Astrocyte (in vitro differentiated cells and primary cell): Measurements from ENCODE around the gene CMTR2. TPM values are rescaled to one million over a fixed set of nuclear protein-coding genes. Genes with fewer than 3 reads are reported as not detected.

Source experiments
- DNase-seq: peaks from one replicate; pipeline ENCODE4 v3.0.0-alpha.2; 2010; ENCODE audit warnings: low read depth
- FAIRE-seq: peaks from 2 replicates; lab custom pipeline; 2011; peaks lifted over from hg19 to GRCh38; lab: Jason Lieb, UNC
- H2AFZ ChIP-seq: 2 replicates; pipeline ENCODE4 v1.6.0; 2012; ENCODE audit warnings: low read depth, low read length, inconsistent platforms
- H3K27ac ChIP-seq: 2 replicates; pipeline ENCODE4 v1.5.1; 2011; ENCODE audit warnings: low read depth, low read length, inconsistent platforms
- H3K27me3 ChIP-seq: 2 replicates; pipeline ENCODE4 v1.6.0; 2011; ENCODE audit warnings: low read length, inconsistent platforms; ENCODE audit not compliant: insufficient read depth
- H3K36me3 ChIP-seq: 2 replicates; pipeline ENCODE4 v1.5.1; 2011; ENCODE audit warnings: low read length, inconsistent platforms; ENCODE audit not compliant: insufficient read depth
- H3K4me1 ChIP-seq: 2 replicates; pipeline ENCODE4 v1.5.1; 2011; ENCODE audit warnings: low read length, inconsistent platforms; ENCODE audit not compliant: insufficient read depth
- H3K4me2 ChIP-seq: 2 replicates; pipeline ENCODE4 v1.6.0; 2012; ENCODE audit warnings: low read length, inconsistent platforms
- H3K4me3 ChIP-seq: 2 replicates; pipeline ENCODE4 v1.5.1; 2011; ENCODE audit warnings: low read depth, mild to moderate bottlenecking, low read length, inconsistent platforms; ENCODE audit not compliant: insufficient read depth
- H3K79me2 ChIP-seq: 2 replicates; pipeline ENCODE4 v1.6.0; 2012; ENCODE audit warnings: mild to moderate bottlenecking, low read length, inconsistent platforms; ENCODE audit not compliant: insufficient read depth
- H3K9ac ChIP-seq: 2 replicates; pipeline ENCODE4 v1.6.0; 2012; ENCODE audit warnings: mild to moderate bottlenecking, low read length, inconsistent platforms
- H3K9me3 ChIP-seq: 2 replicates; pipeline ENCODE4 v1.5.1; 2012; ENCODE audit warnings: low read depth, mild to moderate bottlenecking, low read length, inconsistent platforms; ENCODE audit not compliant: insufficient read depth
- H4K20me1 ChIP-seq: 2 replicates; pipeline ENCODE4 v1.6.0; 2012; ENCODE audit warnings: low read length, inconsistent platforms; ENCODE audit not compliant: insufficient read depth
- H3K27ac Mint-ChIP-seq: one replicate; pipeline ENCODE4 v1.8.0; 2021; ENCODE audit warnings: mild to moderate bottlenecking, mixed read lengths; ENCODE audit not compliant: unreplicated experiment
- H3K27me3 Mint-ChIP-seq: one replicate; pipeline ENCODE4 v1.8.0; 2021; ENCODE audit warnings: low read depth, mixed read lengths; ENCODE audit not compliant: unreplicated experiment
- H3K36me3 Mint-ChIP-seq: one replicate; pipeline ENCODE4 v1.8.0; 2021; ENCODE audit warnings: low read depth, mixed read lengths; ENCODE audit not compliant: unreplicated experiment
- H3K4me1 Mint-ChIP-seq: one replicate; pipeline ENCODE4 v1.8.0; 2021; ENCODE audit warnings: low read depth, mixed read lengths; ENCODE audit not compliant: unreplicated experiment
- H3K4me3 Mint-ChIP-seq: one replicate; pipeline ENCODE4 v1.8.0; 2021; ENCODE audit warnings: mild to moderate bottlenecking, moderate library complexity, mixed read lengths; ENCODE audit not compliant: unreplicated experiment
- H3K9me3 Mint-ChIP-seq: one replicate; pipeline ENCODE4 v1.8.0; 2021; ENCODE audit warnings: mild to moderate bottlenecking, mixed read lengths; ENCODE audit not compliant: unreplicated experiment
- CTCF ChIP-seq: IDR thresholded peaks from 2 replicates; pipeline ENCODE4 v1.5.1; 2011; ENCODE audit warnings: low read depth, mild to moderate bottlenecking, inconsistent platforms, low read length, moderate library complexity; ENCODE audit not compliant: insufficient read depth
- EZH2 ChIP-seq: IDR thresholded peaks from 2 replicates; pipeline ENCODE4 v1.6.1; 2012; ENCODE audit warnings: mild to moderate bottlenecking, low read length, inconsistent platforms; ENCODE audit not compliant: insufficient read depth
- total RNA-seq: library from RNA; stranded (reverse); gene quantifications from 2 replicates; pipeline ENCODE4 v1.2.1, GENCODE V29; 2021

CMTR2 gene
- total RNA-seq, 1 donor from 2014 or later: 16.0 TPM

DNA sequence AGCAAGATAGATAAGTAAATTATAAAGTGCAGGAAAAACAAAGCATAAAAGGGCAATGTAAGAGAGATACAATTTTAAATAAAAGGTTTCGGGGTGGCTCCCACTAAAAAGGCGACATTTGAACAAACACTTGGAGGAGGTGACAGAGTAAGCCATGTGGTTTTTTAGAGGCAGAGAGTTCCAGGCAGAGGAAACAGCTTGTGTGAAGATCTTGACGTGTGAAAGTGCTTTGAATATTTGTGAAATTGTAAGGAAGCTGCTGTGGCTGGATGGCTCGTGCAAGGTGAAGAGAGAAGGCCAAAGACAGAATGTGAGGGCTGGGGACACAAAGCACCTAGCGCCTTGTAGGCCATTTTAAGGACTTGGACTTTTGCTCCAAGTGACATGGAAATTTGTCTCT is 30.1 kb downstream of the CMTR2 start:
- FAIRE-seq (no peak), DNase-seq (no peak)
- no peak for TF ChIP-seq EZH2
- no peak for TF ChIP-seq CTCF
- Histone ChIP-seq H3K4me1 (no peaks in the 10 kb centered on the region), H3K36me3 (no peaks in the 10 kb centered on the region), H2AFZ (no peak overlapping the region), H4K20me1 (no peaks in the 10 kb centered on the region), H3K27ac (no peak overlapping the region), H3K9ac (no peak overlapping the region), H3K9me3 (no peaks in the 10 kb centered on the region), H3K27me3 (no peaks in the 10 kb centered on the region), H3K4me3 (no peak overlapping the region), H3K4me2 (no peak overlapping the region), H3K79me2 (no peaks in the 10 kb centered on the region)
- peaks cover 3% of the 10 kb centered on the region for H3K4me1 Mint-ChIP-seq
- no peaks in the 10 kb centered on the region for H3K36me3 Mint-ChIP-seq
- no peak overlapping the region for H3K27ac Mint-ChIP-seq
- H3K4me3 Mint-ChIP-seq: no peak overlapping the region
- H3K9me3 Mint-ChIP-seq: peaks cover 3% of the 10 kb centered on the region
- peaks cover 9% of the 10 kb centered on the region for H3K27me3 Mint-ChIP-seq

DNA sequence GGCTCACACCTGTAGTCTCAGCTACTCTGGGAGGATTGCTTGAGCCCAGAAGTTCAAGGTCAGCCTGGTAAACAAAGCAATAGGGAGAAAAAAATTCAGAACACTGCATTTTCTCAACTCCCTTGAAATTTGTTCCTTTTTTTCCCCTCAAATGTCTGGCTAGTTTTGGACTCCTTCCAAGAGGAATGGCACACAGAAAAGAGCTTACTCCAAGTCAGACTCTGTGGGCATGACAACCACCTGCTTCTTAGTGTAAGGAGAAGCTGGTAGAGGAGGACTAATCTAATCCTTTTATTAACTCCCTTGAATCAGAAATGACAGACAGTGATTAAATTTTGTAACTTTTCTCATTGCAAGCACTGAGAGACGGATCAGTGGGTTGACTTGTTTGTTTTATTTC is 30.8 kb downstream of the CMTR2 start:
- Histone ChIP-seq H3K4me1 (no peaks in the 10 kb centered on the region), H3K36me3 (no peaks in the 10 kb centered on the region), H3K27me3 (no peaks in the 10 kb centered on the region), H3K4me2 (no peak overlapping the region), H3K9me3 (no peaks in the 10 kb centered on the region), H2AFZ (no peak overlapping the region), H3K4me3 (no peak overlapping the region), H3K79me2 (no peaks in the 10 kb centered on the region), H4K20me1 (no peaks in the 10 kb centered on the region), H3K9ac (no peak overlapping the region), H3K27ac (no peak overlapping the region)
- TF ChIP-seq CTCF: no peak
- Mint-ChIP-seq H3K9me3 (peaks cover 3% of the 10 kb centered on the region), H3K4me1 (peaks cover 3% of the 10 kb centered on the region), H3K4me3 (no peak overlapping the region), H3K27ac (no peak overlapping the region), H3K27me3 (peaks cover 9% of the 10 kb centered on the region), H3K36me3 (no peaks in the 10 kb centered on the region)
- FAIRE-seq: no peak
- DNase-seq: no peak

- H3K4me1 ChIP-seq: no peaks in the 10 kb centered on the region
- H3K36me3 ChIP-seq: no peaks in the 10 kb centered on the region
- DNase-seq: no peak
- H2AFZ ChIP-seq: no peak overlapping the region
- H3K4me1 Mint-ChIP-seq: peaks cover 3% of the 10 kb centered on the region
- H3K27me3 Mint-ChIP-seq: peaks cover 9% of the 10 kb centered on the region
- no peak overlapping the region for H3K4me2 ChIP-seq
- no peaks in the 10 kb centered on the region for H3K36me3 Mint-ChIP-seq
- no peaks in the 10 kb centered on the region for H3K79me2 ChIP-seq
- no peak for FAIRE-seq
- TF ChIP-seq CTCF (no peak), EZH2 (no peak)
- no peak overlapping the region for H3K27ac Mint-ChIP-seq
- H3K27me3 ChIP-seq: no peaks in the 10 kb centered on the region
- no peaks in the 10 kb centered on the region for H3K9me3 ChIP-seq
- H4K20me1 ChIP-seq: no peaks in the 10 kb centered on the region
- H3K4me3 Mint-ChIP-seq: no peak overlapping the region
- no peak overlapping the region for H3K27ac ChIP-seq
- peaks cover 3% of the 10 kb centered on the region for H3K9me3 Mint-ChIP-seq
- H3K4me3 ChIP-seq: no peak overlapping the region
- no peak overlapping the region for H3K9ac ChIP-seq
Measured at GRCh38 chr16:71257768-71258167, 31.4 kb downstream of the CMTR2 start.
